NCI-H345 treated with DMSO at 0.1 percent for 48 hours (cell line): Measurements from ENCODE around the gene PSMB8.
A peak's percentile ranks its signal among the peaks of the same experiment; 100 is the strongest.
"Not testable (repeated sequence)": the region's sequence is repeated elsewhere in the genome, so short reads cannot be mapped to it uniquely, and the experiment has no call there.

Experiments
- DNase-seq: peaks from one replicate; lab custom pipeline; 2025; ENCODE audit not compliant: unreplicated experiment; lab: John Stamatoyannopoulos, UW

Gene PSMB8

GRCh38 chr6:32838114-32838958 lies 5.5 kb downstream of the PSMB8 start, which contains the start of gene TAP2:
Gene TAP2, minus strand, starts transcription at chr6:32838739. Its CDS starts 506 bp downstream, at chr6:32838233.
- peak; percentile 87 for DNase-seq

GRCh38 chr6:32837651-32838113 lies 6.2 kb downstream of the PSMB8 start:
- DNase-seq: no peak

- no peak for DNase-seq
Observed at GRCh38 chr6:32836873-32837272, 7.0 kb downstream of the PSMB8 start.

GRCh38 chr6:32835167-32835893 lies 8.5 kb downstream of the PSMB8 start:
- no peak for DNase-seq

GRCh38 chr6:32833664-32834063 lies 10.2 kb downstream of the PSMB8 start:
- DNase-seq: no peak

- no peak for DNase-seq
Observed at GRCh38 chr6:32832535-32832934, 11.3 kb downstream of the PSMB8 start.

DNA sequence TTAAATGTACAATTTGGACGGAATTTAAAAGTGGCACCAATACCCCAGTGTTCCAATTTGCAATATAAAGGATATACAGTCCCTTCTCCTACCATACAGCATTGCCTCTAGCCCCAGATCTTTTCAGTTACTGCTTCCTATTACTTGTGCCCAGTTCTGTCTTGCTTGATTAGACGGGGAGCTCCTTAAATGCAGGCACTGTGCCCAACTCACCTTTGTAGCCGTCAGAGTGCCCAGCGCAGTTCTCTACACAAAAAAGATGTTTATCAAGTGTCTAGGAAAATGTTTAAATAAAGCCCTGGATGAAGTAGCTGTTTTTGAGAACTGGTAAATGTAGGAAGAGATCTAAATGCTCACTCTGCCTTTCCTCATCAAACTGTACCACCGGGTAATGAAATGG lies 12.9 kb downstream of the PSMB8 start:
- no peak for DNase-seq

GRCh38 chr6:32830017-32830416 lies 13.8 kb downstream of the PSMB8 start:
- DNase-seq: no peak

GRCh38 chr6:32829495-32829894 lies 14.4 kb downstream of the PSMB8 start:
- DNase-seq: no peak

DNA sequence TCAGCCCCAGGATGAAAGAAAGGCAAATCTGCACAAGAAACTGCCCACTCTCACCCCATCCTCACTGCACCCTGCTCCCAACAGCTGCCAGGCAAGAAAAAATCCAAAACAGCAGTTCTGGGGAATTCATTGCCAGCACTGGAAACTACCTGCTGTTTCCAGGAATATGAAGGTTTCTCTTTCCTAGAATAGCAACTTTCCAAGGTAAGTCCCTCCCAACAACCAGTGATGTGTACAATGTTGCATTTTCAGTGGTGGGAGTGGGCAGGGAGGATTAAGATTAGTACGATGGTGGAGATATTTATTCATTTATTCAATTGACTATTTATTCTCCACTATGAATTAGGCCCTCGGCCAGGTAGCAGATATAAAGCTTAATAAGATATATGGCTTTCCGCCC lies 16.8 kb downstream of the PSMB8 start:
- DNase-seq: no peak

DNA sequence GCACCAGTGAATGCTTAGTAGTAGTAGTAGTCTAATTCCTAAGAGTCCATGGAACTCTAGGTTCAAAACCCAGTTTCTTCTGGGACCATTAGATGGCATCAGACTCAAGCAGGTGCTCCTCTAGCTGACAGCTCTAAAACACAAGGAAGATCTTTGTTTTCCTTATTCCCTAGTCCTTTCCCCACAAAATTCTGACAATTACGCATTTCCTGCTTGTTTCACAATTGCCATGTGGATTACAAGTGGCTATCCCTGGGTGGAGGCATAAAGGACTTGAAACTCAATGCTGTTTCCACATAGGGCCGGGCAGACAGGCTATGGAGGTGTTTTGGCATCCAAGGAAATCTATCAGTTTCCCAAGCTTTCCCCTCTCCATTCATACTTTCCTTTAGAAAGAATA lies 17.9 kb downstream of the PSMB8 start:
- no peak for DNase-seq

GRCh38 chr6:32819729-32820128 lies 24.1 kb downstream of the PSMB8 start:
- DNase-seq: no peak

DNA sequence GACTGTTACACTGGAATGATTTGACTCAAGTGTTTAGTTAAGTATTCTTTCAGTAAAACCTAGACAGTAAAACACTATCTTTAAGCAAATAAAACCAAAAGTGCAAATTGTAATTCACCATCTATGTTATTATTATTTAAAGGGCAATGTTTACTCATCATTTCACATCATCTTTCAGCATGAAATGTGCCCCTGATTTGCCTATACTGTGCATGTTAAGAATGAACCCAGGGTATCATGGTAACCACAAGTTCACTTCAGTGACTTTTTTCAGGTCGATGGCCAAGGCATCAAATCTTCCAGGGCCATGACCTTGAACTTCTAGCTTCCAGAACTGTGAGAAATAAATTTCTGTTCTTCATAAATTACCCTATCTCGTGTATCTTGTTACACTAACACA lies 25.0 kb downstream of the PSMB8 start:
- DNase-seq: no peak

DNA sequence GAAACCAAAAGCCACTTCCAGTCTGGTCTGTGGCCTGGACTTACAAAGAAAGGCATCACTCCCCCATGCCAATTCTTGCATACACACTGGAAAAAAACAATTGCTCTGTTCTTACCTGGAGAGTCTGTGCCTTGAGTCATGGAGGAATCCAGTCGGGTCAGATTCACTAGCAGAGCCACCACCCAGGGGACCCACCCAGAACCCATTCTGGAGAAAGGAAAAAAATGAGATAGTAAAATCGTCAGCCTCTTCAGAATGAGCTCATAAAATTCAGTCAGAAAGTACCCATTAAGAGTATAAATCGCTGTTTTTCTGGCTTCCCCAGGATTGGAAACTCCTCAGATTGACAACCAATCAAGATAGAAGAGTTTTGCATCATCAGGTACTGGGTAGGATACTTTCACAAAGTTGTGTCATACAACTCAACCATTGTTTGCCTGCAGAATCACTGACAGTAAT lies 27.1 kb downstream of the PSMB8 start, which contains the start of gene HLA-DOB:
TSS of gene HLA-DOB (minus strand) at position 257 of the 459 bp plus-strand sequence. CDS start at position 206, 51 bp downstream.
- no peak for DNase-seq

DNA sequence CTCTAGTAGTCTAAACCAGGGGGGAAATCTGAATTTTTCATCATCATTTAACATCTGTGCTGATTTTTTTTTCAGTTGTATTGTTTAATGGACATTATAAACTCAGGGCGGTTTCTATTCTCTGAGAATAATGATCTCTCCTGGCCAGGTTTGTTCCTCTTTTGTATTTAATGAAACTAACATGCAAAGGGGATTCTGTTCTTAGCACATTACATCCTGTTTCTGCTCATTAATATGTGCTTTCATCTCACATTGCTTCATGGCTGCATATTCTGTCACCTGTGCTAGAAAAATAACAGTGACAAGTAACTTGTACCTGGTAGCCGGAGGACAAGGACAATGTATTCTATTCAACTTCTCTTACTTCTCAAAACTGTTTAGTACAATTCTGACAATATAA lies 27.9 kb downstream of the PSMB8 start:
- no peak for DNase-seq

DNA sequence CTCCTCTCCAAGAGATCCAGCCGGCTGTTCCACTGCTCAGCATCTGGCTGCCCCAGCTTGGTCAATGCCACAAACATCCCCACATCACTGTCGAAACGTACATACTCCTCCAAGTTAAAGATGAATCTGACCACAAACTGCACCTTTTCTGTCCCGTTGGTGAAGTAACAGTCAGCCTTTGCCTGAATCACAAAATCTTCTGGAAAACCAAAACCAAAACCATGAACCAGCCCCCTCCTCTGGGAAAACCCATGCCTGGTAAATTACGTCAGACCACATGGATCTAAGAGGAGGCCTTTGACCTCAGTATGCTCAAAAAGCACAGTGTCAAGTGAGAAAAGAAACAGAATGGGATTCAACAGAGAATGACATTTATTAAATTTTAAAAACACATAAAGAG lies 28.7 kb downstream of the PSMB8 start:
- no peak for DNase-seq

DNA sequence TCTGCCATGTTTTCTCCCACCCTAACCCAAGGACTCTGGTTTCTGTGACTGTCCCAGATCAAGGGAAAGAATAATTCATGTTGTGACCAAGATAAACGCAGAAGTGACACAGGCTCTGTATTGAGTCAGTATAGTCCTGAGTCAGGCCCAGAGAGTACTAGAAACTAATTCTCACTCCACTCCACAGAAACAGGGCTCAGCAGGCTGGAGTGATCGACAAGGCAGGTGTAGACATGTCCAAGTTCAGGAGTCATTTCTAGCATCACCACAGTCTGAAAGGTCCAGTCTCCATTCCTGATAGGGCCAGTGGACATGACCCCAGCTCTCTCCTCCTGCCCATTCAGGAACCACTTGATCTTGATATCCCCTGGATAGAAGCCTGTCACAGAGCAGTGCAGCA lies 29.7 kb downstream of the PSMB8 start:
- DNase-seq: no peak

- DNase-seq: no peak
Observed at GRCh38 chr6:32809171-32809570, 34.7 kb downstream of the PSMB8 start.

DNA sequence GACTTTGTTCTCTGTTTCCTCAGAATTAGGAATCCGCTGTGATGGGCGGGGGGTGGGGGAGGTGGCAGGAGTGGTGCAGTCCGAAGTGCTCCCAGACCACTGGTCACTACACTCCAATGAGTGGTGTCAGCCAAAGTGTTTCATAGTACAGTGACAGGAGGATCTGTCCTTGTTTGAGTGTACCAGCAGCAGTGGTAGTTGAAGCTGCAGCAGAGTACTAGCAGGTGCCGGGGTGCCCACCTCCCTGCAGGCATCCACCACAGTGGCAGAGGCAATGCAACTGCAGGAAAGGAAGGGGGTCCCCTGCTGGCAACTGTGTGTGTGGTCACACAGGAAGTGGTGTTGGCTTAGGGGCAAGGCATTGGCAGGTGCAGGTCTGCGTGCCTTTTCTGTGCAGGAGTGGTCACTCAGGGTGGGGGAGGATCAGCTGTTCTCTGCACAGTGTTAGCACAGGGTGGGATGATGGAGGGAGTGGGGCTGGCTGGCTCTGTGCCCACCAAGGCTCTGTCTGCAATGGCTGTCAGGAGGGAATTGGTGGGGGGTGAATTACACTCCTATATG lies 36.7 kb downstream of the PSMB8 start:
- DNase-seq: no peak

- not testable (repeated sequence) for DNase-seq
Observed at GRCh38 chr6:32805404-32805803, 38.4 kb downstream of the PSMB8 start.

DNA sequence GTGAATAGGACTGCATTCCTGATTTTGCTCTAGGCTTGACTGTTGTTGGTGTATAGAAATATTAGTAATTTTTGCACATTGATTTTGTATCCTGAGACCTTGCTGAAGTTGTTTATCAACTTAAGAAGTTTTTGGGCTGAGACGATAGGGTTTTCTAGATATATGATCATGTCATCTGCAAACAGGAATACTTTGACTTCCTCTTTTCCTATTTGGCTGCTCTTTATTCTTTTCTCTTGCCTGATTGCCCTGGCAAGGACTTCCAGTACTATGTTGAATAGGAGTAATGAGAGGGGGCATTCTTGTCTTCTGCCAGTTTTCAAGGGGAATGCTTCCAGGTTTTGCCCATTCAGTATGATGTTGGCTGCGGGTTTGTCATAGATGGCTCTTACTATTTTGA lies 40.4 kb downstream of the PSMB8 start:
- DNase-seq: no peak

- no peak for DNase-seq
Observed at GRCh38 chr6:32799740-32800139, 44.1 kb downstream of the PSMB8 start.
